Measurements from ENCODE around the gene AK5. TPM values are rescaled to one million over a fixed set of nuclear protein-coding genes. Genes with fewer than 3 reads are reported as not detected.
"Not testable (repeated sequence)": the region's sequence is repeated elsewhere in the genome, so short reads cannot be mapped to it uniquely, and the experiment has no call there.

AK5 gene
- total RNA-seq, 1 experiment from 2014 or later, result 3.8 TPM

- Histone ChIP-seq H3K9me2 (replicated peaks; ENCODE audit: low read length) (no peaks in the 10 kb centered on the region), H4K20me1 (ENCODE audit: low read length) (no peaks in the 10 kb centered on the region), H3K36me3 (ENCODE audit: low read depth, low read length) (no peaks in the 10 kb centered on the region), H3K9me3 (ENCODE audit: low read length) (no peaks in the 10 kb centered on the region), H3K79me2 (ENCODE audit: low read length) (no peaks in the 10 kb centered on the region), H3K4me2 (ENCODE audit: low read length) (no peak overlapping the region), H3K9ac (ENCODE audit: low read length) (no peak overlapping the region), H3F3A (ENCODE audit: low read length, unreplicated experiment) (no peaks in the 10 kb centered on the region), H3K27ac (ENCODE audit: low read length) (no peak overlapping the region), H2AFZ (ENCODE audit: low read length) (no peak overlapping the region), H3K27me3 (ENCODE audit: low read length) (no peaks in the 10 kb centered on the region), H3K4me3 (ENCODE audit: low read length) (no peak overlapping the region), H3K4me1 (ENCODE audit: insufficient read depth, low read length) (peaks cover 32% of the 10 kb centered on the region)
- CTCF ChIA-PET, result no interaction called here
- POLR2A ChIA-PET (ENCODE audit: unreplicated experiment), result no interaction called here
- no peak for TF ChIP-seq EZH2 (IDR thresholded peaks at IDR 0.05; ENCODE audit: low read length, unreplicated experiment)
- TF ChIP-seq EZH2phosphoT487 (IDR thresholded peaks at IDR 0.05; ENCODE audit: borderline replicate concordance, low read length), result no peak
- TF ChIP-seq, protein P1, sequence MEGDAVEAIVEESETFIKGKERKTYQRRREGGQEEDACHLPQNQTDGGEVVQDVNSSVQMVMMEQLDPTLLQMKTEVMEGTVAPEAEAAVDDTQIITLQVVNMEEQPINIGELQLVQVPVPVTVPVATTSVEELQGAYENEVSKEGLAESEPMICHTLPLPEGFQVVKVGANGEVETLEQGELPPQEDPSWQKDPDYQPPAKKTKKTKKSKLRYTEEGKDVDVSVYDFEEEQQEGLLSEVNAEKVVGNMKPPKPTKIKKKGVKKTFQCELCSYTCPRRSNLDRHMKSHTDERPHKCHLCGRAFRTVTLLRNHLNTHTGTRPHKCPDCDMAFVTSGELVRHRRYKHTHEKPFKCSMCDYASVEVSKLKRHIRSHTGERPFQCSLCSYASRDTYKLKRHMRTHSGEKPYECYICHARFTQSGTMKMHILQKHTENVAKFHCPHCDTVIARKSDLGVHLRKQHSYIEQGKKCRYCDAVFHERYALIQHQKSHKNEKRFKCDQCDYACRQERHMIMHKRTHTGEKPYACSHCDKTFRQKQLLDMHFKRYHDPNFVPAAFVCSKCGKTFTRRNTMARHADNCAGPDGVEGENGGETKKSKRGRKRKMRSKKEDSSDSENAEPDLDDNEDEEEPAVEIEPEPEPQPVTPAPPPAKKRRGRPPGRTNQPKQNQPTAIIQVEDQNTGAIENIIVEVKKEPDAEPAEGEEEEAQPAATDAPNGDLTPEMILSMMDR (conservative IDR thresholded peaks at IDR 0.05; ENCODE audit: low read depth, low read length), result no peak
- intact Hi-C loops (cut with micrococcal nuclease), result no loop called here
- no peak for ATAC-seq
- no TSS peak for BruUV-seq (replicated peaks)
- no peak for DNase-seq
Measured at GRCh38 chr1:77509051-77509492, 227.3 kb downstream of the AK5 start.

DNA sequence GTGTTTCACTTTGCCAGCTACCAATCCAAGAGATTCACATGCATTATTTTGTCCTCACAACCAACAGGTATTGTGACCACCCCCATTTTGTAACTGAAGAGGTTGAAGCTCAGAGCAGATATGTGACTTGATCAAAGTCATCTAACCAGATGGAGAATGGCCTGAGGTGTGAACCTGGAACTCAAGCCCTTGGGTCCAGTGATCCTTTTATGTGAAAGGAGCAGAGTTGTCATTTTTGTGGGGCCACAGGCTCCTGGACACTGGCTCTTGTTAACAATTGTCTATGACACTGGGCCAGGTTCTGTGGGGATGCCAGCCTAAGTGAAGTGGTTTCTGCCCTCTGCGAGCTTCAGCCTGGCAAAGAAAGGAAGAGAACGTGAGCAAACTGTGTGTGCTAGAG lies 228.1 kb downstream of the AK5 start:
- Histone ChIP-seq H3K9me2 (replicated peaks; ENCODE audit: low read length) (no peaks in the 10 kb centered on the region), H3K4me3 (ENCODE audit: low read length) (no peak overlapping the region), H3K9me3 (ENCODE audit: low read length) (no peaks in the 10 kb centered on the region), H3K79me2 (ENCODE audit: low read length) (no peaks in the 10 kb centered on the region), H4K20me1 (ENCODE audit: low read length) (no peaks in the 10 kb centered on the region), H3F3A (ENCODE audit: low read length, unreplicated experiment) (no peaks in the 10 kb centered on the region), H3K4me1 (ENCODE audit: insufficient read depth, low read length) (peaks cover 26% of the 10 kb centered on the region), H3K9ac (ENCODE audit: low read length) (no peak overlapping the region), H3K36me3 (ENCODE audit: low read depth, low read length) (no peaks in the 10 kb centered on the region), H2AFZ (ENCODE audit: low read length) (no peak overlapping the region), H3K27ac (ENCODE audit: low read length) (no peak overlapping the region), H3K4me2 (ENCODE audit: low read length) (no peak overlapping the region), H3K27me3 (ENCODE audit: low read length) (no peaks in the 10 kb centered on the region)
- TF ChIP-seq EZH2 (IDR thresholded peaks at IDR 0.05; ENCODE audit: low read length, unreplicated experiment) (no peak), EZH2phosphoT487 (IDR thresholded peaks at IDR 0.05; ENCODE audit: borderline replicate concordance, low read length) (no peak)
- TF ChIP-seq, protein P1 (conservative IDR thresholded peaks at IDR 0.05; ENCODE audit: low read depth, low read length), result no peak
- no peak for ATAC-seq
- ChIA-PET POLR2A (ENCODE audit: unreplicated experiment) (no interaction called here), CTCF (no interaction called here)
- DNase-seq, result no peak
- no TSS peak for BruUV-seq (replicated peaks)
- intact Hi-C loops (cut with micrococcal nuclease), result loop anchor here (2.0 kb wide), 1 partner anchor 93 kb away; no protein-coding TSS in a partner anchor

DNA sequence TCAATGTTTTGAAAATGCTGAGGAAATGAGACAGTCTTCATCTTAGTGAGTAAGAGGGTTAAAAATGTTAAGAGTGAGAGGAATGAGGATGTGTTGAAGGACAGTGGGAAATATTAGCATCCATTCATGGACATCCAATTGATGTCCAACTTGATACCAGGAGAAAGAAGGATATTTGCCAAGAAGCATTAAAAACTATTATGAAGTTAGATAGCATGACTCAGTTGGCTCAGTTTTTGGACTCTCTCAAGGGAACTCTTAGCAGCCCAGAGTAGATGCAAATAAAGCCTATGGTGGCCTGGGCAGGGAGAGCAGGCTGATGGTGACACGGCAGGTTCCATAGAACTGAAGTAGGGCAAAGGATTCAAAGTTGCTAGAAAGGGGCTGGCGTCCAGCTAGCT lies 229.6 kb downstream of the AK5 start:
- Histone ChIP-seq H2AFZ (ENCODE audit: low read length) (peak overlapping the region; percentile 25), H3K79me2 (ENCODE audit: low read length) (no peaks in the 10 kb centered on the region), H3F3A (ENCODE audit: low read length, unreplicated experiment) (no peaks in the 10 kb centered on the region), H3K36me3 (ENCODE audit: low read depth, low read length) (no peaks in the 10 kb centered on the region), H3K27me3 (ENCODE audit: low read length) (no peaks in the 10 kb centered on the region), H3K9me2 (replicated peaks; ENCODE audit: low read length) (no peaks in the 10 kb centered on the region), H3K27ac (ENCODE audit: low read length) (peak overlapping the region; percentile 46), H4K20me1 (ENCODE audit: low read length) (no peaks in the 10 kb centered on the region), H3K9ac (ENCODE audit: low read length) (no peak overlapping the region), H3K4me3 (ENCODE audit: low read length) (no peak overlapping the region), H3K4me2 (ENCODE audit: low read length) (peak overlapping the region; percentile 21; the same call in 1 of the 2 replicates), H3K9me3 (ENCODE audit: low read length) (no peaks in the 10 kb centered on the region), H3K4me1 (ENCODE audit: insufficient read depth, low read length) (peaks cover 20% of the 10 kb centered on the region)
- ChIA-PET POLR2A (ENCODE audit: unreplicated experiment) (interaction anchor here (0.6 kb wide), 1 partner anchor 33 kb away, joined by 4 read pairs; no protein-coding TSS in a partner anchor), CTCF (no interaction called here)
- DNase-seq, result peak; percentile 87
- no TSS peak for BruUV-seq (replicated peaks)
- ATAC-seq, result peak; percentile 89
- intact Hi-C loops (cut with micrococcal nuclease), result loop anchor here (2.0 kb wide), 1 partner anchor 95 kb away; no protein-coding TSS in a partner anchor
- TF ChIP-seq, protein P1 (conservative IDR thresholded peaks at IDR 0.05; ENCODE audit: low read depth, low read length), result no peak
- TF ChIP-seq EZH2 (IDR thresholded peaks at IDR 0.05; ENCODE audit: low read length, unreplicated experiment), result no peak
- no peak for TF ChIP-seq EZH2phosphoT487 (IDR thresholded peaks at IDR 0.05; ENCODE audit: borderline replicate concordance, low read length)

DNA sequence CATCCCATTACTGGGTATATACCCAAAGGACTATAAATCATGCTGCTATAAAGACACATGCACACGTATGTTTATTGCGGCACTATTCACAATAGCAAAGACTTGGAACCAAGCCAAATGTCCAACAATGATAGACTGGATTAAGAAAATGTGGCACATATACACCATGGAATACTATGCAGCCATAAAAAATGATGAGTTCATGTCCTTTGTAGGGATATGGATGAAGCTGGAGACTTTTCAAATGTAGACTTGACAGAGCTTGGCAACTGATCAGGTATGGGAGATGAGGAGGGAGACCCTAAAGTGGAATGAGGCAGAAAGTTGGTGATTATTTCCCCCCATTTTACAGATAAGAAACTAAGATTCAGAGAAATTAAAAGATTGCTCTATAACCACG lies 230.8 kb downstream of the AK5 start:
- BruUV-seq (replicated peaks); H3F3A ChIP-seq (ENCODE audit: low read length, unreplicated experiment); DNase-seq; H3K9ac ChIP-seq (ENCODE audit: low read length); H3K4me3 ChIP-seq (ENCODE audit: low read length); CTCF ChIA-PET; H3K79me2 ChIP-seq (ENCODE audit: low read length); H4K20me1 ChIP-seq (ENCODE audit: low read length); intact Hi-C loops (cut with micrococcal nuclease); POLR2A ChIA-PET (ENCODE audit: unreplicated experiment); H2AFZ ChIP-seq (ENCODE audit: low read length); H3K4me2 ChIP-seq (ENCODE audit: low read length); H3K27ac ChIP-seq (ENCODE audit: low read length); H3K9me2 ChIP-seq (replicated peaks; ENCODE audit: low read length); ATAC-seq; H3K36me3 ChIP-seq (ENCODE audit: low read depth, low read length); H3K9me3 ChIP-seq (ENCODE audit: low read length); H3K27me3 ChIP-seq (ENCODE audit: low read length): not testable (repeated sequence)
- H3K4me1 ChIP-seq (ENCODE audit: insufficient read depth, low read length), result peaks cover 20% of the 10 kb centered on the region
